ENCODE data around the gene IFT80. TPM values are rescaled to one million over a fixed set of nuclear protein-coding genes. Genes with fewer than 3 reads are reported as not detected.

The IFT80 gene
- total and polyA plus RNA-seq, 9 of the 15 experiments (the other 6 are each of a cell fraction or from before 2014, with no cell fraction given), result 6.7 to 21.1 (median 16.4) TPM

DNA sequence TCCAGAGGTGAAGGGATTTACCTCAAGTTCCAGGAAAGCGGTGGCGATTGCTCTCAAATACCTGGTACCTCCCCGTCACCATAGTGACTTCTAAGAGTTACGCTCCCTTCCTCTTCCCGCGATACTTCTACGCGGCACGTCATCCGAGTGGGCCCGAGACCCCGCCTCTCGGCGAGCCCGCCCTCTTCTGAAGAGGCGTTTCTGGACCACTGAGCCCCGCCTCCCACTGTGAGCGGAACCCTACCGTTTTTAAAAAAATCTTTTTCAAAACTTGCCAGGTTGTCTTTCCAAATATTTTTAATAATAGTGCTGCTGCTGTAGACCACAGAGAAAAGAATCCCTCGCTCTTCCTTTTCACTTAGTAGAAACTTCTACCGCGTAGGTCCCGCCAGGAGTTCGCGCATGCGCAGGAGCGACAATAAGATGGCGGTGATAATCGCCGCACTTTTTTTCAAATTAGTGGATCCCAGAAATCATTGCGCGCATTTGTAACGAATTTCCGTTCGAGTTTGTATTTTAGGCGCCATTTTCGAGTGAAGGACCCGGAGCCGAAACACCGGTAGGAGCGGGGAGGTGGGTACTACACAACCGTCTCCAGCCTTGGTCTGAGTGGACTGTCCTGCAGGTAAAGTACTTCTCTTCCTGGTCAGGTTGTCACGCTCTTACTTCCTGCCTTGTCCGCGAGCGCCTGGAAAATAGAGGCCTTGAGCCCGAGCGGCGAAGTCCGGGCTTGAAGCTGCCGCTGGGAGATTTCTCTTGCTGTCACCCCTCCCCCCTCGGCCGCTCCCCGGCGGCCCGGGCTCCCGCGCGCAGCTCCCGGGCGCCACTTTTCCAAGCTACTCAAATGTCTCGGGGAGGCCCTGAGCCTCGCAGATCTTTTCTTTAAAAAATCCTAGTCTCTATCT is at the start of gene IFT80, which contains the start of gene SMC4 (continued):
- TF ChIP-seq, protein P1, sequence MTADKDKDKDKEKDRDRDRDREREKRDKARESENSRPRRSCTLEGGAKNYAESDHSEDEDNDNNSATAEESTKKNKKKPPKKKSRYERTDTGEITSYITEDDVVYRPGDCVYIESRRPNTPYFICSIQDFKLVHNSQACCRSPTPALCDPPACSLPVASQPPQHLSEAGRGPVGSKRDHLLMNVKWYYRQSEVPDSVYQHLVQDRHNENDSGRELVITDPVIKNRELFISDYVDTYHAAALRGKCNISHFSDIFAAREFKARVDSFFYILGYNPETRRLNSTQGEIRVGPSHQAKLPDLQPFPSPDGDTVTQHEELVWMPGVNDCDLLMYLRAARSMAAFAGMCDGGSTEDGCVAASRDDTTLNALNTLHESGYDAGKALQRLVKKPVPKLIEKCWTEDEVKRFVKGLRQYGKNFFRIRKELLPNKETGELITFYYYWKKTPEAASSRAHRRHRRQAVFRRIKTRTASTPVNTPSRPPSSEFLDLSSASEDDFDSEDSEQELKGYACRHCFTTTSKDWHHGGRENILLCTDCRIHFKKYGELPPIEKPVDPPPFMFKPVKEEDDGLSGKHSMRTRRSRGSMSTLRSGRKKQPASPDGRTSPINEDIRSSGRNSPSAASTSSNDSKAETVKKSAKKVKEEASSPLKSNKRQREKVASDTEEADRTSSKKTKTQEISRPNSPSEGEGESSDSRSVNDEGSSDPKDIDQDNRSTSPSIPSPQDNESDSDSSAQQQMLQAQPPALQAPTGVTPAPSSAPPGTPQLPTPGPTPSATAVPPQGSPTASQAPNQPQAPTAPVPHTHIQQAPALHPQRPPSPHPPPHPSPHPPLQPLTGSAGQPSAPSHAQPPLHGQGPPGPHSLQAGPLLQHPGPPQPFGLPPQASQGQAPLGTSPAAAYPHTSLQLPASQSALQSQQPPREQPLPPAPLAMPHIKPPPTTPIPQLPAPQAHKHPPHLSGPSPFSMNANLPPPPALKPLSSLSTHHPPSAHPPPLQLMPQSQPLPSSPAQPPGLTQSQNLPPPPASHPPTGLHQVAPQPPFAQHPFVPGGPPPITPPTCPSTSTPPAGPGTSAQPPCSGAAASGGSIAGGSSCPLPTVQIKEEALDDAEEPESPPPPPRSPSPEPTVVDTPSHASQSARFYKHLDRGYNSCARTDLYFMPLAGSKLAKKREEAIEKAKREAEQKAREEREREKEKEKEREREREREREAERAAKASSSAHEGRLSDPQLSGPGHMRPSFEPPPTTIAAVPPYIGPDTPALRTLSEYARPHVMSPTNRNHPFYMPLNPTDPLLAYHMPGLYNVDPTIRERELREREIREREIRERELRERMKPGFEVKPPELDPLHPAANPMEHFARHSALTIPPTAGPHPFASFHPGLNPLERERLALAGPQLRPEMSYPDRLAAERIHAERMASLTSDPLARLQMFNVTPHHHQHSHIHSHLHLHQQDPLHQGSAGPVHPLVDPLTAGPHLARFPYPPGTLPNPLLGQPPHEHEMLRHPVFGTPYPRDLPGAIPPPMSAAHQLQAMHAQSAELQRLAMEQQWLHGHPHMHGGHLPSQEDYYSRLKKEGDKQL (CRISPR knock-in tag; IDR thresholded peaks at IDR 0.05; ENCODE audit: borderline replicate concordance), result no peak
- no peak for TF ChIP-seq RBM22 (IDR thresholded peaks at IDR 0.05; ENCODE audit: low read depth, low read length, poor library complexity, severe bottlenecking)
- TF ChIP-seq, protein P2, sequence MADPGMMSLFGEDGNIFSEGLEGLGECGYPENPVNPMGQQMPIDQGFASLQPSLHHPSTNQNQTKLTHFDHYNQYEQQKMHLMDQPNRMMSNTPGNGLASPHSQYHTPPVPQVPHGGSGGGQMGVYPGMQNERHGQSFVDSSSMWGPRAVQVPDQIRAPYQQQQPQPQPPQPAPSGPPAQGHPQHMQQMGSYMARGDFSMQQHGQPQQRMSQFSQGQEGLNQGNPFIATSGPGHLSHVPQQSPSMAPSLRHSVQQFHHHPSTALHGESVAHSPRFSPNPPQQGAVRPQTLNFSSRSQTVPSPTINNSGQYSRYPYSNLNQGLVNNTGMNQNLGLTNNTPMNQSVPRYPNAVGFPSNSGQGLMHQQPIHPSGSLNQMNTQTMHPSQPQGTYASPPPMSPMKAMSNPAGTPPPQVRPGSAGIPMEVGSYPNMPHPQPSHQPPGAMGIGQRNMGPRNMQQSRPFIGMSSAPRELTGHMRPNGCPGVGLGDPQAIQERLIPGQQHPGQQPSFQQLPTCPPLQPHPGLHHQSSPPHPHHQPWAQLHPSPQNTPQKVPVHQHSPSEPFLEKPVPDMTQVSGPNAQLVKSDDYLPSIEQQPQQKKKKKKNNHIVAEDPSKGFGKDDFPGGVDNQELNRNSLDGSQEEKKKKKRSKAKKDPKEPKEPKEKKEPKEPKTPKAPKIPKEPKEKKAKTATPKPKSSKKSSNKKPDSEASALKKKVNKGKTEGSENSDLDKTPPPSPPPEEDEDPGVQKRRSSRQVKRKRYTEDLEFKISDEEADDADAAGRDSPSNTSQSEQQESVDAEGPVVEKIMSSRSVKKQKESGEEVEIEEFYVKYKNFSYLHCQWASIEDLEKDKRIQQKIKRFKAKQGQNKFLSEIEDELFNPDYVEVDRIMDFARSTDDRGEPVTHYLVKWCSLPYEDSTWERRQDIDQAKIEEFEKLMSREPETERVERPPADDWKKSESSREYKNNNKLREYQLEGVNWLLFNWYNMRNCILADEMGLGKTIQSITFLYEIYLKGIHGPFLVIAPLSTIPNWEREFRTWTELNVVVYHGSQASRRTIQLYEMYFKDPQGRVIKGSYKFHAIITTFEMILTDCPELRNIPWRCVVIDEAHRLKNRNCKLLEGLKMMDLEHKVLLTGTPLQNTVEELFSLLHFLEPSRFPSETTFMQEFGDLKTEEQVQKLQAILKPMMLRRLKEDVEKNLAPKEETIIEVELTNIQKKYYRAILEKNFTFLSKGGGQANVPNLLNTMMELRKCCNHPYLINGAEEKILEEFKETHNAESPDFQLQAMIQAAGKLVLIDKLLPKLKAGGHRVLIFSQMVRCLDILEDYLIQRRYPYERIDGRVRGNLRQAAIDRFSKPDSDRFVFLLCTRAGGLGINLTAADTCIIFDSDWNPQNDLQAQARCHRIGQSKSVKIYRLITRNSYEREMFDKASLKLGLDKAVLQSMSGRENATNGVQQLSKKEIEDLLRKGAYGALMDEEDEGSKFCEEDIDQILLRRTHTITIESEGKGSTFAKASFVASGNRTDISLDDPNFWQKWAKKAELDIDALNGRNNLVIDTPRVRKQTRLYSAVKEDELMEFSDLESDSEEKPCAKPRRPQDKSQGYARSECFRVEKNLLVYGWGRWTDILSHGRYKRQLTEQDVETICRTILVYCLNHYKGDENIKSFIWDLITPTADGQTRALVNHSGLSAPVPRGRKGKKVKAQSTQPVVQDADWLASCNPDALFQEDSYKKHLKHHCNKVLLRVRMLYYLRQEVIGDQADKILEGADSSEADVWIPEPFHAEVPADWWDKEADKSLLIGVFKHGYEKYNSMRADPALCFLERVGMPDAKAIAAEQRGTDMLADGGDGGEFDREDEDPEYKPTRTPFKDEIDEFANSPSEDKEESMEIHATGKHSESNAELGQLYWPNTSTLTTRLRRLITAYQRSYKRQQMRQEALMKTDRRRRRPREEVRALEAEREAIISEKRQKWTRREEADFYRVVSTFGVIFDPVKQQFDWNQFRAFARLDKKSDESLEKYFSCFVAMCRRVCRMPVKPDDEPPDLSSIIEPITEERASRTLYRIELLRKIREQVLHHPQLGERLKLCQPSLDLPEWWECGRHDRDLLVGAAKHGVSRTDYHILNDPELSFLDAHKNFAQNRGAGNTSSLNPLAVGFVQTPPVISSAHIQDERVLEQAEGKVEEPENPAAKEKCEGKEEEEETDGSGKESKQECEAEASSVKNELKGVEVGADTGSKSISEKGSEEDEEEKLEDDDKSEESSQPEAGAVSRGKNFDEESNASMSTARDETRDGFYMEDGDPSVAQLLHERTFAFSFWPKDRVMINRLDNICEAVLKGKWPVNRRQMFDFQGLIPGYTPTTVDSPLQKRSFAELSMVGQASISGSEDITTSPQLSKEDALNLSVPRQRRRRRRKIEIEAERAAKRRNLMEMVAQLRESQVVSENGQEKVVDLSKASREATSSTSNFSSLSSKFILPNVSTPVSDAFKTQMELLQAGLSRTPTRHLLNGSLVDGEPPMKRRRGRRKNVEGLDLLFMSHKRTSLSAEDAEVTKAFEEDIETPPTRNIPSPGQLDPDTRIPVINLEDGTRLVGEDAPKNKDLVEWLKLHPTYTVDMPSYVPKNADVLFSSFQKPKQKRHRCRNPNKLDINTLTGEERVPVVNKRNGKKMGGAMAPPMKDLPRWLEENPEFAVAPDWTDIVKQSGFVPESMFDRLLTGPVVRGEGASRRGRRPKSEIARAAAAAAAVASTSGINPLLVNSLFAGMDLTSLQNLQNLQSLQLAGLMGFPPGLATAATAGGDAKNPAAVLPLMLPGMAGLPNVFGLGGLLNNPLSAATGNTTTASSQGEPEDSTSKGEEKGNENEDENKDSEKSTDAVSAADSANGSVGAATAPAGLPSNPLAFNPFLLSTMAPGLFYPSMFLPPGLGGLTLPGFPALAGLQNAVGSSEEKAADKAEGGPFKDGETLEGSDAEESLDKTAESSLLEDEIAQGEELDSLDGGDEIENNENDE (IDR thresholded peaks at IDR 0.05; ENCODE audit: low read depth, low read length), result no peak
- TF ChIP-seq BCOR (IDR thresholded peaks at IDR 0.05), result peak; percentile 39; the same call in 1 of the 2 replicates
- peak; percentile 86 for TF ChIP-seq ATF7 (IDR thresholded peaks at IDR 0.05)
- no peak; the same call in 1 of the 2 replicates for TF ChIP-seq ATF1 (CRISPR knock-in tag; IDR thresholded peaks at IDR 0.05)
- TF ChIP-seq ATF1 (tag; IDR thresholded peaks at IDR 0.05), result peak; percentile 95
- peak; percentile 99 for TF ChIP-seq EP400 (IDR thresholded peaks at IDR 0.05)

Measured in K562 (cell line).